ENCODE data around the gene PDE4B.

DNA sequence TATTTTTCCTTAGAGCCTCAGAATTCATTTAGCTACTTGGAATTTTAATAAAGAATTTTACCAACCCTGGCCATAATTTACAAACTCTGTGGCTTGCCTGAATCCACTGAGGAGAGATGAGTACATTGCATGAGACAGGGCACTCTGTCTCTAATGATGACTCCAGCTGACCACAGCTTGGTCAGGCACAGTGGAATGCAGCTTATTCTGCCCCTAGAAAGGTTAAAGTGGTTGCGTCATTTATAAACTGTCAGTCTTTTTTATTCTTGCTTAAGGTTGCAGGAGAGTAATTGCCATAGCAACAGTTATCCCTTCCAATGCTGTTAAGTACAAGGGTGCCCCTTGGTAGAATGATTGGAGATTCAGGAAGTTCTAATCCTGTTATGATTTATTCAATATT is 28.3 kb downstream of the PDE4B start:
- TF ChIP-seq, protein P1, sequence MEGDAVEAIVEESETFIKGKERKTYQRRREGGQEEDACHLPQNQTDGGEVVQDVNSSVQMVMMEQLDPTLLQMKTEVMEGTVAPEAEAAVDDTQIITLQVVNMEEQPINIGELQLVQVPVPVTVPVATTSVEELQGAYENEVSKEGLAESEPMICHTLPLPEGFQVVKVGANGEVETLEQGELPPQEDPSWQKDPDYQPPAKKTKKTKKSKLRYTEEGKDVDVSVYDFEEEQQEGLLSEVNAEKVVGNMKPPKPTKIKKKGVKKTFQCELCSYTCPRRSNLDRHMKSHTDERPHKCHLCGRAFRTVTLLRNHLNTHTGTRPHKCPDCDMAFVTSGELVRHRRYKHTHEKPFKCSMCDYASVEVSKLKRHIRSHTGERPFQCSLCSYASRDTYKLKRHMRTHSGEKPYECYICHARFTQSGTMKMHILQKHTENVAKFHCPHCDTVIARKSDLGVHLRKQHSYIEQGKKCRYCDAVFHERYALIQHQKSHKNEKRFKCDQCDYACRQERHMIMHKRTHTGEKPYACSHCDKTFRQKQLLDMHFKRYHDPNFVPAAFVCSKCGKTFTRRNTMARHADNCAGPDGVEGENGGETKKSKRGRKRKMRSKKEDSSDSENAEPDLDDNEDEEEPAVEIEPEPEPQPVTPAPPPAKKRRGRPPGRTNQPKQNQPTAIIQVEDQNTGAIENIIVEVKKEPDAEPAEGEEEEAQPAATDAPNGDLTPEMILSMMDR (IDR thresholded peaks at IDR 0.05), result no peak
- no peak for TF ChIP-seq POLR2A (IDR thresholded peaks at IDR 0.05; ENCODE audit: low read length)
- no peak for TF ChIP-seq SMC3 (IDR thresholded peaks at IDR 0.05)
- TF ChIP-seq CHD2 (IDR thresholded peaks at IDR 0.05; ENCODE audit: low read length, partially characterized antibody), result no peak
- TF ChIP-seq RCOR1 (IDR thresholded peaks at IDR 0.05; ENCODE audit: low read depth, low read length), result no peak
- TF ChIP-seq USF2 (IDR thresholded peaks at IDR 0.05), result no peak
- TF ChIP-seq EP300 (IDR thresholded peaks at IDR 0.05), result no peak
- no peak for TF ChIP-seq RAD21 (conservative IDR thresholded peaks at IDR 0.05 in 1 of 2, IDR thresholded peaks at IDR 0.05 in 1 of 2)
- TF ChIP-seq, protein P2, sequence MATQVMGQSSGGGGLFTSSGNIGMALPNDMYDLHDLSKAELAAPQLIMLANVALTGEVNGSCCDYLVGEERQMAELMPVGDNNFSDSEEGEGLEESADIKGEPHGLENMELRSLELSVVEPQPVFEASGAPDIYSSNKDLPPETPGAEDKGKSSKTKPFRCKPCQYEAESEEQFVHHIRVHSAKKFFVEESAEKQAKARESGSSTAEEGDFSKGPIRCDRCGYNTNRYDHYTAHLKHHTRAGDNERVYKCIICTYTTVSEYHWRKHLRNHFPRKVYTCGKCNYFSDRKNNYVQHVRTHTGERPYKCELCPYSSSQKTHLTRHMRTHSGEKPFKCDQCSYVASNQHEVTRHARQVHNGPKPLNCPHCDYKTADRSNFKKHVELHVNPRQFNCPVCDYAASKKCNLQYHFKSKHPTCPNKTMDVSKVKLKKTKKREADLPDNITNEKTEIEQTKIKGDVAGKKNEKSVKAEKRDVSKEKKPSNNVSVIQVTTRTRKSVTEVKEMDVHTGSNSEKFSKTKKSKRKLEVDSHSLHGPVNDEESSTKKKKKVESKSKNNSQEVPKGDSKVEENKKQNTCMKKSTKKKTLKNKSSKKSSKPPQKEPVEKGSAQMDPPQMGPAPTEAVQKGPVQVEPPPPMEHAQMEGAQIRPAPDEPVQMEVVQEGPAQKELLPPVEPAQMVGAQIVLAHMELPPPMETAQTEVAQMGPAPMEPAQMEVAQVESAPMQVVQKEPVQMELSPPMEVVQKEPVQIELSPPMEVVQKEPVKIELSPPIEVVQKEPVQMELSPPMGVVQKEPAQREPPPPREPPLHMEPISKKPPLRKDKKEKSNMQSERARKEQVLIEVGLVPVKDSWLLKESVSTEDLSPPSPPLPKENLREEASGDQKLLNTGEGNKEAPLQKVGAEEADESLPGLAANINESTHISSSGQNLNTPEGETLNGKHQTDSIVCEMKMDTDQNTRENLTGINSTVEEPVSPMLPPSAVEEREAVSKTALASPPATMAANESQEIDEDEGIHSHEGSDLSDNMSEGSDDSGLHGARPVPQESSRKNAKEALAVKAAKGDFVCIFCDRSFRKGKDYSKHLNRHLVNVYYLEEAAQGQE (IDR thresholded peaks at IDR 0.05), result no peak
- no peak for TF ChIP-seq SREBF2 (IDR thresholded peaks at IDR 0.05)

Measured in A549 (cell line).